AG09309 (cell line): ENCODE measurements around the gene CENPX.
A peak's percentile ranks its signal among the peaks of the same experiment; 100 is the strongest.
"Not testable (repeated sequence)": the region's sequence is repeated elsewhere in the genome, so short reads cannot be mapped to it uniquely, and the experiment has no call there.

ENCODE experiments used
- DNase-seq: peaks from one replicate; pipeline ENCODE4 v3.0.0-alpha.2; 2010; ENCODE audit warnings: low read depth
- H3K4me3 ChIP-seq: 2 replicates; pipeline ENCODE4 v1.5.1; 2011; ENCODE audit warnings: mild to moderate bottlenecking, low read depth, low read length, moderate library complexity; ENCODE audit not compliant: control insufficient read depth
- CTCF ChIP-seq: IDR thresholded peaks from 2 replicates; pipeline ENCODE4 v1.5.1; 2011; ENCODE audit warnings: mild to moderate bottlenecking, low read depth, low read length, inconsistent platforms; ENCODE audit not compliant: insufficient read depth, control insufficient read depth; ENCODE audit errors: missing control alignments

The CENPX gene

GRCh38 chr17:82039695-82040299, 17.1 kb upstream of the CENPX start:
- H3K4me3 ChIP-seq: no peak overlapping the region
- no peak for DNase-seq
- no peak for TF ChIP-seq CTCF

GRCh38 chr17:82038796-82039409, 16.2 kb upstream of the CENPX start:
- not testable (repeated sequence) for DNase-seq

GRCh38 chr17:82037889-82038195, 15.2 kb upstream of the CENPX start:
- no peak for DNase-seq
- no peak for TF ChIP-seq CTCF
- H3K4me3 ChIP-seq: peak overlapping the region; percentile 77

More at GRCh38 chr17:82038796-82039409, 16.2 kb upstream of the CENPX start:
- H3K4me3 ChIP-seq: not testable (repeated sequence)

- peak; percentile 48 for DNase-seq
- peak within 1 kb of the TSS; percentile 77 for H3K4me3 ChIP-seq
- TF ChIP-seq CTCF: peak; percentile 62
Measured at GRCh38 chr17:82037092-82037888, 14.6 kb upstream of the CENPX start, which contains the start of gene DCXR. DCXR (minus strand) TSS chr17:82037697; CDS start chr17:82037682, 15 bp downstream.

DNA sequence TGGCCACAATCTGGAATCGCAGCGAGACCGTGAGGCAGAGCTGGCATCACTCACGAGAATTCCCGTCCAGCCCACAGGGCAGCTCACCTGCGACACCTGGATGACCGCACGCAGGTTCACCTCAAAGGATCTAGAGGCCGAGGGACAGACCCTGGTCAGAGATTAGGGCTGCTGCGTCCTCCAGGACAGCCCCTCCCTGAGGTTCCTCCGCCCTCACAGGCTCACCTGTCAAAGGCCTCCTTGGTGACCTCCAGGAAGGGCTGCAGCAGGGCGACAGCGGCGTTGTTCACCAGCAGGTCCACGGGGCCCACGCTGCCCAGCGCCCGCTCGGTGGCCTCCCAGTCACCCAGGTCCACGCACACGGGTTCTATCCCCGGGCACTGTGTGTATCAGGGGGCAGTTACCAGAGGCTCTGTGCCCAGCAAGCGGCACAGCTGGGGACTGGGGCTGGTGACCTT, 14.0 kb upstream of the CENPX start:
- TF ChIP-seq CTCF: no peak
- DNase-seq: no peak
- H3K4me3 ChIP-seq: peak overlapping the region; percentile 77

DNA sequence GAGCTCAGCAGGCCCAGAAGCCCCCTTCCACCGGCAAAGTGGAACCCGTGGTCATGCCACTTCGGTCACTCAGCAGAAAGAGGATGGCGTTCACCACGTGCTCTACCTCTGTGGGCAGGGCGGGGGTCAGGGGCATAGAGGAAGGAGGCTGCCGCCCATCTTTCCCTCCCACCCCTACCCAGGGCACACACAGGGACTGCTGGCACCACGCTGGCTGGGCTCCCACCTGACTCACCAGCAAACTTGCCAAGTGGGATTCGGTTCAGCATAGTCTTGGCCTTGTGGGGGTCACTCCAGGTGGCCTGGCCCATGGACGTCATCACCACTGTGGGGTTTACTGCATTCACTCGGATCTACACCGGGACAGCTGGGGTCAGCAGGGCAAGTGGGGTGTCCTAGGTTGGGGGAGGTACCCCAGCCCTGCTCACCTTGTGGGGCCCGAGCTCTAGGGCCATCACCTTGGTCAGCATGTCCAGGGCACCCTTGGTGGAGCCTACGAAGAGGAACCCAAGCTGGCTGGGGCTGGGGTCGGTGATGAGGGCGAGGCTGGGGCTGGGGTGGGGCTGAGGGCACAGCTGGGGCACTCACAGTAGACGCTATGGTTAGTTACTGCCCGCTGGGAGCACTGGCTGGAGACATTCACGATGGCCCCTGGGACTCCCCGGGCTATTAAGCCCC, 13.4 kb upstream of the CENPX start:
- TF ChIP-seq CTCF: no peak
- no peak for DNase-seq
- peak overlapping the region; percentile 77 for H3K4me3 ChIP-seq
